A549 (cell line): Measurements from ENCODE around the gene PTPRK.

Experiments used
- CBX2 ChIP-seq: fragments of 200-600 bp; sonication (generic); IDR thresholded peaks from 2 replicates; pipeline ENCODE4 v1.6.1; 2016; ENCODE audit warnings: low read depth, mild to moderate bottlenecking, borderline replicate concordance
- CHD2 ChIP-seq: fragments of 150-350 bp; IDR thresholded peaks from 2 replicates; pipeline ENCODE4 v1.6.1; 2014; ENCODE audit warnings: low read length; ENCODE audit not compliant: partially characterized antibody
- EHF ChIP-seq: fragments of 250-450 bp; sonication (Bioruptor Pico); IDR thresholded peaks from 2 replicates; pipeline ENCODE4 v1.5.0; 2020; ENCODE audit warnings: mild to moderate bottlenecking
- EP300 ChIP-seq, 2 experiments: fragments of >200 bp; sonication (Bioruptor Twin); formaldehyde crosslinking; IDR thresholded peaks; 2 replicates in 1 of 2; 3 replicates in 1 of 2; pipeline ENCODE4 v1.6.1; 2016 to 2017
- HMGXB4 ChIP-seq: fragments of 250-450 bp; sonication (Bioruptor Pico); IDR thresholded peaks from 2 replicates; pipeline ENCODE4 v1.5.0; 2021; ENCODE audit warnings: mild to moderate bottlenecking, moderate library complexity, borderline replicate concordance
- MAZ ChIP-seq: fragments of 150-350 bp; IDR thresholded peaks from 2 replicates; pipeline ENCODE4 v1.6.1; 2014; ENCODE audit warnings: antibody characterized with exemption, low read depth, low read length, borderline replicate concordance
- MYC ChIP-seq: IDR thresholded peaks from 2 replicates; pipeline ENCODE4 v1.6.1; 2012; ENCODE audit warnings: mild to moderate bottlenecking, inconsistent platforms, low read length, improper control_type of control experiment, borderline replicate concordance
- POLR2A ChIP-seq: IDR thresholded peaks from 2 replicates; pipeline ENCODE4 v1.6.1; 2012; ENCODE audit warnings: mild to moderate bottlenecking, low read length
- SMC3 ChIP-seq: fragments of >200 bp; sonication (Bioruptor Twin); formaldehyde crosslinking; IDR thresholded peaks from 3 replicates; pipeline ENCODE4 v1.6.1; 2018; ENCODE audit warnings: inconsistent platforms
- ZC3H11A ChIP-seq: fragments of 450-650 bp; IDR thresholded peaks from 2 replicates; pipeline ENCODE4 v1.6.1; 2014; ENCODE audit warnings: antibody characterized with exemption, mild to moderate bottlenecking
- TF ChIP-seq, protein P1 (sequence below): fragments of >200 bp; sonication (Bioruptor Twin); formaldehyde crosslinking; IDR thresholded peaks from 3 replicates; pipeline ENCODE4 v1.5.1; 2016
- TF ChIP-seq, protein P2 (sequence below): fragments of 150-350 bp; IDR thresholded peaks from 2 replicates; pipeline ENCODE4 v1.6.1; 2014; ENCODE audit warnings: low read depth, mild to moderate bottlenecking, low read length
- TF ChIP-seq, protein P3 (sequence below): fragments of 200-600 bp; sonication (generic); IDR thresholded peaks from 2 replicates; pipeline ENCODE4 v1.6.1; 2016; ENCODE audit warnings: antibody characterized with exemption, mild to moderate bottlenecking, moderate library complexity

GRCh38 chr6:128406453-128406852 lies 113.9 kb downstream of the PTPRK start:
- TF ChIP-seq, protein P1, sequence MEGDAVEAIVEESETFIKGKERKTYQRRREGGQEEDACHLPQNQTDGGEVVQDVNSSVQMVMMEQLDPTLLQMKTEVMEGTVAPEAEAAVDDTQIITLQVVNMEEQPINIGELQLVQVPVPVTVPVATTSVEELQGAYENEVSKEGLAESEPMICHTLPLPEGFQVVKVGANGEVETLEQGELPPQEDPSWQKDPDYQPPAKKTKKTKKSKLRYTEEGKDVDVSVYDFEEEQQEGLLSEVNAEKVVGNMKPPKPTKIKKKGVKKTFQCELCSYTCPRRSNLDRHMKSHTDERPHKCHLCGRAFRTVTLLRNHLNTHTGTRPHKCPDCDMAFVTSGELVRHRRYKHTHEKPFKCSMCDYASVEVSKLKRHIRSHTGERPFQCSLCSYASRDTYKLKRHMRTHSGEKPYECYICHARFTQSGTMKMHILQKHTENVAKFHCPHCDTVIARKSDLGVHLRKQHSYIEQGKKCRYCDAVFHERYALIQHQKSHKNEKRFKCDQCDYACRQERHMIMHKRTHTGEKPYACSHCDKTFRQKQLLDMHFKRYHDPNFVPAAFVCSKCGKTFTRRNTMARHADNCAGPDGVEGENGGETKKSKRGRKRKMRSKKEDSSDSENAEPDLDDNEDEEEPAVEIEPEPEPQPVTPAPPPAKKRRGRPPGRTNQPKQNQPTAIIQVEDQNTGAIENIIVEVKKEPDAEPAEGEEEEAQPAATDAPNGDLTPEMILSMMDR = no peak
- no peak for TF ChIP-seq POLR2A
- no peak for TF ChIP-seq MYC
- TF ChIP-seq EHF (CRISPR knock-in tag) = no peak
- TF ChIP-seq, protein P2, sequence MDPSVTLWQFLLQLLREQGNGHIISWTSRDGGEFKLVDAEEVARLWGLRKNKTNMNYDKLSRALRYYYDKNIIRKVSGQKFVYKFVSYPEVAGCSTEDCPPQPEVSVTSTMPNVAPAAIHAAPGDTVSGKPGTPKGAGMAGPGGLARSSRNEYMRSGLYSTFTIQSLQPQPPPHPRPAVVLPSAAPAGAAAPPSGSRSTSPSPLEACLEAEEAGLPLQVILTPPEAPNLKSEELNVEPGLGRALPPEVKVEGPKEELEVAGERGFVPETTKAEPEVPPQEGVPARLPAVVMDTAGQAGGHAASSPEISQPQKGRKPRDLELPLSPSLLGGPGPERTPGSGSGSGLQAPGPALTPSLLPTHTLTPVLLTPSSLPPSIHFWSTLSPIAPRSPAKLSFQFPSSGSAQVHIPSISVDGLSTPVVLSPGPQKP = no peak
- TF ChIP-seq MAZ = no peak
- TF ChIP-seq, protein P3, sequence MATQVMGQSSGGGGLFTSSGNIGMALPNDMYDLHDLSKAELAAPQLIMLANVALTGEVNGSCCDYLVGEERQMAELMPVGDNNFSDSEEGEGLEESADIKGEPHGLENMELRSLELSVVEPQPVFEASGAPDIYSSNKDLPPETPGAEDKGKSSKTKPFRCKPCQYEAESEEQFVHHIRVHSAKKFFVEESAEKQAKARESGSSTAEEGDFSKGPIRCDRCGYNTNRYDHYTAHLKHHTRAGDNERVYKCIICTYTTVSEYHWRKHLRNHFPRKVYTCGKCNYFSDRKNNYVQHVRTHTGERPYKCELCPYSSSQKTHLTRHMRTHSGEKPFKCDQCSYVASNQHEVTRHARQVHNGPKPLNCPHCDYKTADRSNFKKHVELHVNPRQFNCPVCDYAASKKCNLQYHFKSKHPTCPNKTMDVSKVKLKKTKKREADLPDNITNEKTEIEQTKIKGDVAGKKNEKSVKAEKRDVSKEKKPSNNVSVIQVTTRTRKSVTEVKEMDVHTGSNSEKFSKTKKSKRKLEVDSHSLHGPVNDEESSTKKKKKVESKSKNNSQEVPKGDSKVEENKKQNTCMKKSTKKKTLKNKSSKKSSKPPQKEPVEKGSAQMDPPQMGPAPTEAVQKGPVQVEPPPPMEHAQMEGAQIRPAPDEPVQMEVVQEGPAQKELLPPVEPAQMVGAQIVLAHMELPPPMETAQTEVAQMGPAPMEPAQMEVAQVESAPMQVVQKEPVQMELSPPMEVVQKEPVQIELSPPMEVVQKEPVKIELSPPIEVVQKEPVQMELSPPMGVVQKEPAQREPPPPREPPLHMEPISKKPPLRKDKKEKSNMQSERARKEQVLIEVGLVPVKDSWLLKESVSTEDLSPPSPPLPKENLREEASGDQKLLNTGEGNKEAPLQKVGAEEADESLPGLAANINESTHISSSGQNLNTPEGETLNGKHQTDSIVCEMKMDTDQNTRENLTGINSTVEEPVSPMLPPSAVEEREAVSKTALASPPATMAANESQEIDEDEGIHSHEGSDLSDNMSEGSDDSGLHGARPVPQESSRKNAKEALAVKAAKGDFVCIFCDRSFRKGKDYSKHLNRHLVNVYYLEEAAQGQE = no peak
- TF ChIP-seq ZC3H11A = no peak
- TF ChIP-seq EP300 (IDR thresholded peaks at IDR 0.05) = no peak
- no peak for TF ChIP-seq HMGXB4 (CRISPR knock-in tag)
- TF ChIP-seq CHD2 = no peak
- no peak for TF ChIP-seq CBX2
- no peak for TF ChIP-seq SMC3
